UCSD-AML1 (cell line): ENCODE data around the gene AGPAT2.

Experiments
- DNase-seq: peaks from one replicate; lab custom pipeline; 2025; ENCODE audit not compliant: unreplicated experiment; lab: John Stamatoyannopoulos, UW

The AGPAT2 gene

DNA sequence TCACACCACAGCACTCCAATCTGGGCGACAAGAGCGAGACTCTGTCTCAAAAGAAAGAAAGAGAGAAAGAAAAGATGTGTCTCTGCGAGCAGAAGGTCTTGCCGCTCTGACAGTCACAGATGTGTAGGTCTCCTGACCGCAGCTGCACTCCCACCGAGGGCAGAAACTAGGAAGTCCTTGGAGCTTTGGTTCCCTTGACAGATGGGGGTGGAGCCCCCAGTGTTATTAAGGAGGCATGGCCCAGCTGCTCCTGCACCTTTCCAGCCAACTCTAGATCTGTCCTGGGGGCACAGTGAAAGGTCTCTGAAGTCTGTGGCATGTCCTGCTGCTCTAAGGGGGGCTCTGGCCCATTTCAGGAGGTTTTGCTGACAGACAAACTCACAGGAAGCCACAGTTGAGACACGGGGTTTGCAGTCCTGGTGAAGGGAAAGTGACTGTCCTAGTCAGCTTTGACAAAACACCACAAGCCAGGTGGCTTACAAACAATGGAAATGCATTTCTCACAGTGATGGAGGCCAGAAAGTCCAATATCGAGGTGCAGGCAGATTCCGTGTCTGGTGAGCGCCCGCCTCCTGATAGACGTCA lies 16.1 kb upstream of the AGPAT2 start:
- peak; percentile 59 for DNase-seq

DNA sequence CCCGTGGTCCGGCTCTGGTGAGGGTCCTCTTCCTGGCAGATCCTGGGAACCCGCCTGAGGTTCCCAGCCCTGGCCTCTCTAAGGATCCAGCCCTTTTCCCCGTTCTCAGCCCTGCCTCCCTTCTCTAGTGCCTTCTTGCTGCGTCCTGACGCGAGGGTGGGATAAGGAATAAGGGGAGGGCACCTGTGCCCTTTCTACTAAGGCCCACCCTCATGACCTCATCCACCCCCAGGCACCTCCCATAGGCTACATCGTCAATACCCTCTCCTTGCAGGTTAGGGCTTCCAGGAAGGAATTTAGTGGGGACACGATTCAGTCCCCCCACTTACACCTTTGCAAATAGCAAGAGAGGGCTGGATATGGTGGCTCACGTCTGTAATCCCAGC lies 14.4 kb upstream of the AGPAT2 start:
- DNase-seq: no peak

DNA sequence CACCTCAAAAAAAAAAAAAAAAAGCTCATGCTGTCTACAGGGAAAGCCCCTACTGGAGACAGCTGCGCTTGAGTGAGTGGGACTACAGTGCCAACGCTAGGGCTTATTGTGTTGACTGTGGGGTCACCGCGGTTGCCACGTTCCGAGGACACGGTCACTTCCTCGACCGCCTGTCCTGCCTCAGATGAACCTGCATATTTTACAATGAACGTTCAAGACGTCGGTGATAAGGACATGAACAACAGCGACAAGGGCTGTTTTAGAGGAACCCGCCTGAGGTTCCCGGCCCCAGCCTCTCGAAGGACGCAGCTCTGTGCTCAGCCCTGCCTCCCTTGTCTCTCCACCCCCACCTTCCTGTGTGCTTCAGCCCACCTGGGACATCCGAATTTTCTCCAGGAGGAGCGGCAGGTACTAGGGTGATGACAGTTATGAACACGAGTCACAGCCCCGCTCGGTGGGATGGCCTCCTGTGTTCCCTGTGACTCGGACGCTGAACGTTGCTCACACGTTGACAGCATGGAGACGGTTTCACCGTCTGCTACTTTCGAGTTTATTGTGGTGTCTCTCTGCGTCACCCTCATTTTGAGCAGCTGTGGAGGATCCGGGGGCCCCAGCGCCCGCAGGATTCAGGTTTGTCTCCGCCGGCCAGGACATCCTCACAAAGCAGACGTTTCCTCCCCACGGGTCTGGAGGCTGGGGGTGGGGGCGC lies 13.9 kb upstream of the AGPAT2 start:
- peak; percentile 43 for DNase-seq

DNA sequence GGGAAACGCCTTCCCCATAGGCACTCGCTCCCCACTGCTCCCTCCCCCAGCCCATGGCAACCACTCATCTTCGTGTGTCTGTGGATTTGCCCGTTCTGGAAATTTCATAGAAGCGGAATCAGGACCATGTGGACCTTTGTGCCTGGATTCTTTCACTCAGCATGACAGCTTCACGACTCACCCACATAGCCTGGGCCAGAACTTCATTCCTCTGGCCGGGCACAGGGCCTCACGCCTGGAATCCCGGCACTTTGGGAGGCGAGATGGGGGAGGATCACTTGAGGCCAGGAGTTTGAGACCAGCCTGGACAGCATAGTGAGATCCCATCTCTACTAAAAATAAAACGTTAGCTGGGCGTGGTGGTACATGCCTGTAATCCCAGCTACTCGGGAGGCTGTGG lies 13.0 kb upstream of the AGPAT2 start:
- DNase-seq: no peak

DNA sequence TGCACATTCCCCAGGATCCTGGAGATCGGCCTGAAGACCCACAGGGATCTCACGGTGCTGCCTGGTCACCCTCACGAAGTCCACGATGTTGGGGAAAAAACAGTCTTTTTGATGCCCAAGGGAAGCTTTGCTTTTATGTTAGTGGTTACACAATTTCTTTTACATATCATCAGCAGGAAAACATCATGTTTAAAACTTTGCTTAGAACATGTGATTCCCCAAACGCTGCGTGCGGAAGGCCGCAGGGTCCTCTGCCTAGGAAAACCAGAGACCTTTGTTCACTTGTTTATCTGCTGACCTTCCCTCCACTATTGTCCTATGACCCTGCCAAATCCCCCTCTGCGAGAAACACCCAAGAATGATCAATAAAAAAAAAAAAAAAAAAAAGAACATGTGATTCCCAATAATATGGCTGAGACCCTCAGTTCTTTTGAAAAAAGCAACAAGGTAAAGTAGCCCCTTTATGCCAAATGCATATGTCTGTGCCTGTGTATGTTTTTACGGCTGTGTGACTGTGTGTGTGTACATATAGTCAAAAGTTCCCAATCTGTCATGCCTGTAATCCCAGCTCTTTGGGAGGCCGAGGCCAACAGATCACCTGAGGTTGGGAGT lies 11.5 kb upstream of the AGPAT2 start:
- no peak for DNase-seq

DNA sequence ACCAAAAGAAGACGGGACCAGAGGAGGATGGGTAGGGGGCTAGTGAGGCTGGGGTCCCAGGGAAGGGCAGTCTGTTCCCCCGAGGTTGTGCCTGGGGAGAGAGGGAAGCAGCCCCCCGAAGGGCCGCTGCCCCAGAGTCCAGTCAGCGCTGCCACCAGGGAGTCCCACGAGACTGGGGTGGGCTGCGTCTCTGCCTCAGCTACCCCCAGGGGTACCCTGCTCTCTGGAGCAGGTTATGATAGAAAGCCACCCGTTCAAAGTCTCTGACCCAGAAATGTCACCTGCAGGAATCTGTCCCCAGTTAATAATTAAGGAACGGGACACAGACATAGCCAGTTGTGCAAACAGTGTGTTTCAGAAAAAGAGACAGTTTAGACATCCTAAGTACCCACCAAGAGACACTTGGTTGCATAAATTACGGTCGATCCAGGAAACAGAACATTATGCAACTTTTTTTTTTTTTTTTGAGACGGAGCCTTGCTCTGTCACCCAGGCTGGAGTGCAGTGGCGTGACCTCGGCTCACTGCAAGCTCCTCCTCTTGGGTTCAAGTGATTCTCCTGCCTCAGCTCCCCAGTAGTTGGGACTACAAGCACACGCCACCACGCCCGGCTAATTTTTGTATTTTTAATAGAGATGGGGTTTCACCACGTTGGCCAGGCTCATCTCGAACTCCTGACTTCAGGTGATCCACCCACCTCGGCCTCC lies 10.7 kb upstream of the AGPAT2 start:
- DNase-seq: no peak

DNA sequence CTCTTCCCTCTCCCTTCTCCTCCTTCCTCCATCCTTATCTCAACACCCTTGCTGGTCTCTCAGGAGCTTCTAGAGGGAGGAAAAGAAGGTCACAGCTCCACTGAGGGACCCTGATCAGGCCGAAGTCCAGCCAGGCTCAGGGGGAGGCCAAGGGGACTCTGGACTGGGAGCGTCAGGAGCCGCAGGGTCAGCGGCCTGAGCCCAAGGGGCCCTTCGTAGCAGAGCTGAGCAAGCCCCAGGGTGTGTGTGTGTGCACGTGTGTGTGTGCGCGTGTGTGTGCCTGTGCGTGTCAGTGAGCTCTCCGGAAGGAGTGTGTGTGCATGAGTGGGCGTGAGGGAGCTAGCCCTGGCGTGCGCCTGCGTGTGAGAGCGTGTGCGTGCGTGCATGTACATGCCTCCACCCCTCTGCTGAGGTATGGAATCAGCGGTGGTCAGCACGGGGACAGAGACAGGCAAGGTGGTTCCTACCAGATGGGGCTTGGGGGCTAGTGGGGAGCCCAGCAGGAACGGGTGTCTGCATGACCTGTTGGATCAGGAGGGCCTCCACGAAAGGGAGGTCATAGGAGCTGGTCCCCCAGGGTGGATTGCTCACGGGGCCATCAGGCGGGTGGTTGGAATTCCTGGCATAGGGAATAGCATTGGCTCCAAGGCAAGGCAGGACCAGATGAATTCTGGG lies 10.0 kb upstream of the AGPAT2 start:
- DNase-seq: no peak

DNA sequence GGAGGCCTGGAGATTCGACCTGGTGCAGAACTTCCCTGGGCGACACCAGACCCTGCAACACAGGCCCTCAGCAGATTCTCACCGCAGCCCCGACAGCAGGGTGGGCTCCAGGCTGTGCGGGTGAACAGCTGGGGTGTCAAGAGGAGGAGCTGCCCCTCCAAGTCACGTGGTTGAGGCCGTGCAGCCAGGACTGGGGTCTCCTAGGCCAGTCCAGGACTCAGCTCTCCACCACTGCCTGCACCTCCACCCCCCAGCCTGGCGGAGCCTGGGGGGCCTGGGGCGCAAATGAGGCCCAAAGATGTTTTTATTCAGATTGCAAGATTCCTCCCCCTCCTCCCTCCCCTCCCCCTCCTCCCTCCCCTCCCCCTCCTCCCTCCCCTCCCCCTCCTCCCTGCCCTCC lies 9.2 kb upstream of the AGPAT2 start:
- no peak for DNase-seq

DNA sequence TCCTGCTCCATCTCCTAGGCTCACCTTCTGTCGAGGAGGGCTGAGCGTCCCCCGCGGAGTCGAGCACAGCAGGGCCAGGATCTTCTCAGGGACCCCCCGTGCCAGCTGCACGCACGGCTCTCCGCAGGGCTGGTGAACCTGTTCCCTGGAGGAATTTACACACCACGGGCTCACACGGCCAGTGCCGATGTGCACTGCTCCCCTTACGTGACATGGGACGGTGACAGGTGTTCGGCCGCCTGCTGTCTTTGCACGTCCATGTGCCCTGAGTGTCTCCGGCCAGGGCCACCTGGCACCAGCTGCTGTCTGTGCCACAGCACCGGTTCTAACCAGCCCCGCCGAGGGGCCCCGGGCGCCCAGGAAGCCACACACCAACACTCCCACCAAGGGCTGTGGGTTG lies 8.7 kb upstream of the AGPAT2 start:
- DNase-seq: no peak

DNA sequence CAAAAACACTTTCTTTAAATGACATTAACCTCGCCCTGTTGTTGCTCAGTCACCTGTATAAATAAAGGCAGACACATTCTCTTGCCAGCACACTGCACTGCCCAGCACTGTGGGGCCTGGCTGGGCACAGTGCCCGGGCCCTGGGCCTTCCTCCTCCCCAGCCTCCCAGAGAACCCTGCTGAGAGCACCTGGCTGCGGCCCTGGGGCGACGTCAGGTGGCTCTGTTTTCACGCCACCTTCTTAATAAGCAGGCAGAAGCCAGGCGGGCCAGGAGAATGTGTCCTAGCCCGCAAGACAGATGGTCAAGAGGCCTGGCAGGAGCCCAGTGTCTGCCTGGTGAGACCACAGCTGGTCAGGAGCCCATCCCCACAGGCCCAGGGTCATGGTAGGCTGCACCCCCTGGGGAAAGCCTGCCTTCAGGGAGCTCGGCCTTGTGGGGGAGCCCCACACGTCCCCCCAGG lies 8.2 kb upstream of the AGPAT2 start:
- no peak for DNase-seq

DNA sequence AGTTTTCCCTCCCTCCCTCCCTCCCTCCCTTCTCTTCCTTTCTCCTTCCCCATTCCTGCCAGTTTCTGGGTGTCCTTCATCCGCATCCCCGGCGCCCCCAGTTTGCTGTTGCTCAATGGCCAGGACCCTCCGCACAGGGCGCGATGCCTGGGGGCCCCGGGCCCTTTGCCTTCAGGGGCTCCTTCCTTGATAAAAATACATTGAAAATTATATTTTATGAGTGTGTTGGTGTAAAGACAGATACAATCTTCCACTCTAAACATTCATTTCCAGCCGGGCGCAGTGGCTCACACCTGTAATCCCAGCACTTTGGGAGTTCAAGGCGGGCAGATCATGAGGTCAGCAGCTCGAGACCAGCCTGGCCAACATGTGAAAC lies 7.6 kb upstream of the AGPAT2 start:
- no peak for DNase-seq

DNA sequence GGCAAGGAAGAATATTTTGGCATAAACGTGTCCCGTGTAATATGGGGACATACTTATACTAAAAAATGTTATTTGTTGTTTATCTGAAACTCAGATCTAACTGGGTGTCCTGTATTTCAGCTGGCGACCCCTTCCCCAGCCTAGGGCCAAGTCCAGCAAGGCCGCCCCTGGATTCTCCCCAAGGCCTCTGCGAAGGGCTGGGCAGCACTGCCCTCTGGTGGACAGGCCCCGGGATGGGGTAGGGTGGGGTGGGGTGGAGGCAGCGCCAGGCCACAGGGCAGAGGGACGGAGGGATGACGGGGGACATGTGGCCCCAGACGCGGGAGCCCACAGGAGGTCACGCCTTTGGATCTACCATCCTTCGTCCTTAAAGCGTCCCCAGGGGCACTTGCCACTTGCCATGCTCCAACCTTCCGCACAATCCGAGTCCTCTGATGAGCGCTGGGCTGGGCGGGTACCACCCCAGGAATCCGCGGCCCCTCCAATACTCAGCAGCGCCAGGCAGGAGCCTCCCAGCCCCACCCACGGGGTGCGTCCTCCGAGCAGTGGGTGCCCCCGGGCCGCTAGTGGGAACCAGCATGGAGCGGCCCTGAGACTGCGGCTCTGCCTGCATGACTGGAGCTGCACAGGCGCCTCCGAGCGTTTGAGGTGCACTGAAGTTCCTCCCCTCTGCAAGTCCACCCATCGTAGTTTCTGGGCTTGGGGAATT lies 7.1 kb upstream of the AGPAT2 start:
- DNase-seq: peak; percentile 73

DNA sequence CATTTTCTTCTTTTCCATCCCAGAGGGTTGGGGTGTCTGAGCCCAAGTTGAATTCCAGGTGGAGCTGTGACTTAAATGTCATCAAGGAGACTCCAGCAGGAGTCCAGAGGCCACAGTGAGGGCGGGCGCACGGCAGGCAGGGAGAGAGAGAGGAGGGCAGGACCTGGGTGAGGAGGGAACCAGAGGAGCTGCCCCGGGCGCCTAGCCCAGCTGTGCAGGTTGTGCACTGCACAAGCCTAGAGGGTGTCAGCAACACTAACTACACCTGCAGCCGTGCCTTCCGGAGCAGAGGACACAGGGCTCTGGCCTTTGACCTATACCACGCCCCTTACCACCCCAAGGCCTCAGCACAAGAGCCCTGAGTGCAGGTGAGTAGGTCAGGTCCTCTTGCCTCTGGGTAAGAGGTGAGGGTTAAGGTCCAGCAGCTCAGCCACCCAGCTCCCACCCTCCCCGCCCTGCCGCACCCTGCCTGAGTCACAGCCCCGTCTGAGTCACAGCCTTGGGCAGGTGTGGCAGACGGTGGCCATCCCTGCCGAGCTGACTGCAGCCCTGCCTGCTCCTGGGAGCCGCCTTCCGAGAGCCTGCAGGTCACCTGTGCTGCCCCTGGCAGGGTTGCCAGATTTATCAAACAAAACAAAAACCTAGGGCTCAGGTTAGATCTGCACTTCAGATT lies 6.4 kb upstream of the AGPAT2 start:
- DNase-seq: no peak

DNA sequence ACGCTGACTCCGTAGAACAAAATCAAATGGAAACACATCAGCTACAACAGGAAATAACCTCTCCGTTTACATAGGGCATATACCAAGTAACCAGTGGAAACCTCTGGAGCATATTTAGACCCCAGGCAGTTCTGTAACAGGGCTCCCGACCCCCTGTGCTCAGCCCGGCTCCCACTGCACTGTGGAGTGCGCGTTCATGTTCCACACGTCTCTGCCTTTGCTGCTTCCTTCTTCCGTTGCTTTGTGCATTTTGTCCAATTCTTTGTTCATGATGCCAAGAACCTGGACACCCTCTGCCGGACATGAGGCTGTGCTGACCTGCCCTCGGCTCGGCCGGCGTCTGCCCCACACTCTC lies 5.9 kb upstream of the AGPAT2 start:
- no peak for DNase-seq

DNA sequence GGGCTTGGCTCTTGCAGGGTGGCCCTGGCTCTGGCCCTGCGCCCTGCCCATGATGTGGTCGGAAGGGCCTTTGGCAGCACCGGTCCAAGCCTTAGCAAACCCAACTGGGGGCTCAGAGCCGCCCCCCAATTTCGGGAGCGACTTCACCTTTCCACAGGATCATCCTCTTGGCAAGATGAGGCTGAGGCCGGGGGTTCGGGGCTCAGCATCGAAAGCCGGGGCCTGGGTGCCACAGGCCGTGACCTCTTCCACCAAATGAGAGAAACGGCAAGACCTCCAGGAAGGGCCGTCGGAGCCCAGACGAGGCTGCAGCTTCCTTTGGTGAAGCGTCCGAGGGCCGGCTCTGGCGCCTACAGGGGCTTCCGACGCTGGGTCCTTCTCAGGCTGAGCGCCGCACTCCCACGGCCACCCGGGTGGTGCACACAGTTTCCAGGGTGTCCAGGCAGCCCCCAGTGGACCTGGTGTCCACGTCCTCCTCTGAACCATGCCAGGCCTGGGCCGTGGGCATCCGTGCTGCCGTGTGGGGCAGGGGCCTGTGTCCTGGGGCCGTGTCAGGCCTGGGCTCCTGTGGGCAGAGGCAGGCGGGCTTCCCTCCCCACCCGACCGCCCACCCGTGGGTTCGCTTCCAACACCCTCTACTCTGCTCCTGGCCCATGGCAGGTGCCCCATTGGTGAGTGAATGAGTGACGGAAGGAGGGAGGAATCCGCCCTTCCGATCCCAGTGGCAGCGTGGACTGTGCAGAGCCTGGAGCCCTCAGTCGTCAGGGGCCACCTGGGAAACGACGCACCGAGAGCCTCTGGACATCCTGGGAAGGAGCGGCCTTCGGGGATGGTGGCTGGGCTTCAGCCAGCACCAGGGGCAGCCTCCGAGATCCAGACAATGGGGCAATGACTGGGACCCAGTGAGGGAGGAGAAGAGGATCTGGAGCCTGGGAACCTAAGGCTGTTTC lies 5.2 kb upstream of the AGPAT2 start:
- no peak for DNase-seq

DNA sequence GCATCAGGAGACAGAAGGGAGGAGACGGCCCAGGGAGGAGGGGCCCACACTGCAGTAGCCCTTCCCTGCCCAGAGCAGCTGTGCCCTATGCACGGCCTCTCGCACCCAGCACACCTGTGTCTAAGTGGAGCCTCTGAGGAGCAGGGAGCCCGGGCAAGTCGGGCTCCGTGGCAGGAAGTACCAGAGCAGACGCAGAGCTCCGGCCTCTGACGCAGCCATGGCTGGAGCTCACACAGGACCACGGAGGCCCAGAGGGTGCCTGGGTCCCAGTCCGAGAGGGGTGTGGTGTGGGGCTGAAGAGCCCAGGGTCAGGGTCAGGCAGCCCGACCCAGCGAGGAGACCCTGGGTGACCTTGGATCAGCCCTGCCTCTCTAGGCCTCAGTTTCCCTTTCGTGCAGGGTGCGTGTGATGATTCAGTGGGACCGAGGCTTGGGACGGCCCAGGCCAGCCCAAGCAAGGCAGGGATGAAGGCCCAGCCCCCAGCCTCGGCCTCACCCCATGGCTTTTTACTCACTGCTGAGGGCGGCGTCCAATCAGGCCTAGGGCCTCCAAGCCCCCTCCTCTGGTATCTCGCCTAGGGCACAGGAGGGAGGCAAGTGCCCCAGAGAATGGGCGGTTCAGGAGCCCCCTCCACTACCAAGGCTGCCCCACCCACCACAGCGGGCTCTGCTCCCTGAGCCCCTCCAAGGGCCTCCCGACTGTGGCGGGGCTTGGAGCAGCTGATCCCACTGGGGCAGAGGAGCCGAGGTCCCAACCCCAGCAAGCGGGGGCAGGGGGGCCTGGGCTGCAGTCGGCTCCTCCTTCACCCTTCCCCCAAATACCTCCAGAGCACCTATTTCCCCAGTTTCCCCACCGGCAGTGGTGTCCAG lies 4.3 kb upstream of the AGPAT2 start:
- no peak for DNase-seq

DNA sequence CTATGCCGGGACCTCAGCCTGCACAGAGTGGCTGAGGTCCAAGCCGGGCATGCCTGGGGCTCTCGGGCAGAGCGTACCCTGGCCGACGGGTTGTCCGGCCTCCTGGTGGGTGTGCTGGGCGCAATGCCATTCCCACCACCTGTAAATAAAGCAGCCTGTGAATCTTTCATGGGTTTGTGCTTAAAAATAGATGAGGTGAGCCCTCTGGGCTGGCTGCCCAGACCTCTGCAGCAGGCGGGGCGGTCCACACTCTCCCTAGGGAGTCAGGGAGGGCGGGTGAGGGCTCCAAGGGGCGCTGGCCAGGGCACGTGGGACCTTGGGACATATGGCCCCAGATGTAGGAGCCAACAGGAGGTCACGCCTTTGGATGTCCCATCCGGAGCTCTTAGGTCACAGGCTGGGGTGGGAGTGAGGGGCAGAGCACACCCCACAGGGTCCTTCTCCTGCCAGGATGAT lies 3.6 kb upstream of the AGPAT2 start:
- DNase-seq: no peak

DNA sequence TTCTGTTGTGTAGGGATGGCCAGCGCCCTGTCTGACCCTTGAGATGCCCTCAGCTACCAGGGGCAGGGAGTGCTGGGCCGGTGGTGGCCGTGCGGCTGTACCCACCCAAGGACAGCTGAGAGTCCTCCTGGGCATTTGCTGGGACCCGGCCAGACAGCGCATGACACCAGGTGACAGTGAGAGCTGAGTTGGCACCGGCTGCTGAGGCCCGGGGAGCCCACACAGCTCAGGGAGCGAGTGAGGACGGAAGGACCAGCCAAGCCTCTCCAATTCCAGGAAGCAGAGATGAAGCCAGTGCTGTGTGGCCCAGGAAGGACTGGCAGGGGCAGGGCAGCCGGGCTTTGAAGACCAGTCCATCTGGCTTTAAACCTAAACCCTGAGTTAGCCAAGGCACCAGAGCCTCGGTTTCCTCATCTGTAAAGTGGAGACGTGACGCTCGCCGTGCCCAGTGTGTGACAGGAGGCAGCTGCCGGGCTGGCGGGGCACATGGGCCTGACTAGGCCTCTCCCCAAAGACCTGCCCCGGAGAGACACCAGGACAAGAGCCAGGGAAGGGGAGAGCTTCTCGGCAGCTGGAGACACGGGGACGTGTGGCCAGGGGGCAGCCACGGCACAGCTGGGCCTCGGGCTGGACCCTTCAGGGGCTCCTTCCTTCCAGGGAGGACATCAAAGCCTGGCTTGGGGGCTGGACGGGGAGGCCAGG lies 3.0 kb upstream of the AGPAT2 start:
- DNase-seq: no peak
